OCI-LY7 (cell line): Measurements from ENCODE around the gene TECTA.

Experiments
- CTCF ChIP-seq: fragments of 200-600 bp; sonication (generic); conservative IDR thresholded peaks from 2 replicates; pipeline ENCODE4 v1.5.1; 2014; ENCODE audit warnings: mild to moderate bottlenecking, antibody characterized with exemption, low read length, moderate library complexity, mixed read lengths
- EZH2phosphoT487 ChIP-seq: fragments of 200-600 bp; sonication (generic); IDR thresholded peaks from 2 replicates; pipeline ENCODE4 v1.6.1; 2018; ENCODE audit warnings: low read depth, borderline replicate concordance, mild to moderate bottlenecking, mixed run types, antibody characterized with exemption, low read length, moderate library complexity, mixed read lengths

DNA sequence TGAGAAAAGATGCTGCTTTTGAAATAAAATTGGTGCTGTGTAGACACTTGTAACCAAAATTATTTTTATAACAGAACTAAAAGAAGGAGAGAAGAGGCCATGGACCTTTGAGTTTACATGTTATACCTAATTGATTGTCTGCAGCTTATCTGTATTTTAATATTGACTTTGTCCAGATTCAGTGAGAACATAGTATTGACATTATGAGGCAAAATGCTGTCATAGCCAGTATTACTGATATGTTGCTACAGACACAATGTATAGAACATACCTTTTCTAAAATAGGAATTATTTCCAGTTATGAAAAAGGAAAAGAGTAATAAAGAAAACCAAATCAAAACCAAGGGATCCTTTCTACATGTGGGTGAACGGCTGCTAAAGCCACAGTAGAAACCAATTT is 11.5 kb upstream of the TECTA start:
- TF ChIP-seq CTCF (no peak), EZH2phosphoT487 (no peak)
